Right renal cortex interstitium (tissue), 3 donors: ENCODE measurements around the gene TMEM8B. TPM values are rescaled to one million over a fixed set of nuclear protein-coding genes. Genes with fewer than 3 reads are reported as not detected.

Source experiments
- DNase-seq, 3 donors: peaks; one replicate each; pipeline ENCODE4 v3.0.0-alpha.2; 2013; ENCODE audit warnings: low read depth in 3 of 3, low spot score in 2 of 3
- polyA plus RNA-seq, 3 donors: library from polyadenylated mRNA; unstranded; fragments of 120-200 nt; gene quantifications; one replicate each; pipeline ENCODE4 v1.2.1, GENCODE V29; 2013; ENCODE audit not compliant: insufficient read length in 3 of 3

The TMEM8B gene
- polyA plus RNA-seq, 3 donors: 21.0 to 25.3 (median 21.5) TPM

DNA sequence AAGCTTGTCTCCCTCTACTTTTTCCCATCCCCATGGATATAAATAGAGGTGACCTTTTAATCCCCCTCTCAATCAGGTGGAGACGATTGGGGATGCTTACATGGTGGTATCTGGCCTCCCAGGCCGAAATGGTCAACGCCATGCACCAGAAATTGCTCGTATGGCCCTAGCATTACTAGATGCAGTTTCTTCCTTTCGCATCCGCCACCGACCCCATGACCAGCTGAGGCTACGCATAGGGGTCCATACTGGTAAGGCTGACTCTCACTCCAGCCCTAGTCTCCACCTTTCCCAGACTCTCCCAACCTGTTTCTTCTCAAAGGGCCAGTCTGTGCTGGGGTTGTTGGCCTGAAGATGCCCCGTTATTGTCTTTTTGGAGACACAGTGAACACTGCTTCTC is 20.6 kb upstream of the TMEM8B start:
- no peak for DNase-seq

DNA sequence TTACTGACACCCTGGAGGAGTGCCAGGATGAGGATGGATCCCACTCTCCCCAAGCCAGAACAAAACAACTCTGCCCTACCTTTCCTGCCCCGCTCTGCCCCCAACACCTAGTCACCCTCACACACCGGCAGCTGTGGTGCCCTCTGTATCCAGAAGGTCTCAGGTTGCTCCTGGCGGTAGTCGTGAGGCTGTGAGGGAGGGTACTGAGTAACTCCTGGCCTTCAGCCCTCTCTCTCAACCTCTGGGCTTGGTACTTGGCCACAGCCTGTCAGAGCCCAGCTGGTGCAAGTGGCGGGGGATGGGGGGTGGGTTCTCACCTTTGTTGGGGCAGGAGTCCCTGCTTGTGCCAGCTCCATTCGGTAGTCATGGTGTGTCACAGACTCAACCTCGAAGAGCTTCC is 18.9 kb upstream of the TMEM8B start:
- no peak for DNase-seq

DNA sequence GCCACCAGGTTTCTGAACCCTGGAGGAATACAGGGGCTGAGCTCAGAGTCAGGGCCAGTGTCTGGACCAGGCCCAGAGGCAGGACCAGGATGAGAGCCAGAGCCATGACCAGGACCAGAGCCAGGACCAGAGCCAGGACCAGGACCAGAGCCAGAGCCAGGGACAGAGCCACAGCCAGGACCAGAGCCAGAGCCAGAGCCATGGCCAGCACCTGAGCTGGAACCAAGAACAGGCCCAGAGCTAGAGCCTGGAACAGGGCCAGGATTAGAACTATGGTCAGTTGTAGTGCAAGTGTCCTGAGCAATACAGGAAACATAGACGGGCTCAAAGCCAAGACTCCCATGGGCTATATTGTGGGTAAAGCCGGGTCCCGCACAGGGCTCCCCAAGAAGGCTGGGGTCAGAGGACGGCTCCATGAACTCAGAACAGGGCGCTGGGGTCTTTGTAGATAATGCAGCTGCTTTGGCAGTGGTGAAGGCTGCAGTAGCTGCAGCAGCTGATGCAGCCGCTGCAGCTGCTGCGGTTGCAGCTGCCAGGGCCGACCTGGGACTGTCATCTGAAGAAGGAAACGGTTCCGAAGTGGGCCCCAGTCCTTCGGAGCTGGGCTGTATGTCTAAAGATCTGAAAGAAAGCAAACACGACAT is 17.5 kb upstream of the TMEM8B start:
- no peak for DNase-seq

- peak in 2 of 3 donors; percentile 85 to 91 for DNase-seq
Measured at GRCh38 chr9:35812025-35812602, 16.9 kb upstream of the TMEM8B start, which contains the start of gene SPAG8. Gene SPAG8, minus strand, starts transcription at chr9:35812262. Its CDS starts 115 bp downstream, at chr9:35812147.

- DNase-seq: no peak
Measured at GRCh38 chr9:35813434-35814105, 15.5 kb upstream of the TMEM8B start.

DNA sequence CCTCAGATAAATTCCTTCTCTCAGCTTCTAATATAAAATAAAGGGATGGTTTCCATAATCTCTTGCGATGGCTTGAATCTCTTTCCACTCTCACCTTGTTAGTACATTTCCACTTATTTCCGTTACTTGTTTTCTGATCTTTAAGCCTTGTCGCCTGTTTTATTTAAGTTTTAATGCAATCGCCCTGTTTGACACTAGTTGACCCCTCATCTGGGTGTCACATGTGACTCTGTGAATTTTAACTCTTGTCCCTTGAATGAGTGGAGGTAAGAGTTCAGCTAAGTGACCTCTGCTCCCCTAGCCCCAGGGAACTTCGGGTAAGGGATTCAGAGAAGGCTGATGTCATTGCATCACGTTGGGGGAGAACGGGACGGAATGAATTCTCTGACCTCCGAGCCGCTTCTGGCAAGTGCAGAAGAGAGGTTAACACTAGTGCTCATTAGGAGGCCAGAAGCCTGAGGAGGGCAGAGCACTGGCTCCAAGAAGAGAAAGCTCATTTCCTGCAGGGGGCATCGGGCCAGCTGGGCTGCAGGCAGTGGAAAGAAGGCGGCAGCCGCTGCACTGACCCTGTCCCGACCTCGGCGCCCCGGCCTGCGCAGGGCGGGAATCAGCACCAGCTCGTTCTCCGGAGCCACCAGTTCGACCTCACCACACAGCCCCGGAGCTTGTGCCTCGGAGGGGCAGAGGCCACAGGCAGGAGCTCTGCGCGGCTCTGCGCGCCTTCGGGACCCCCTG is 14.8 kb upstream of the TMEM8B start:
- no peak for DNase-seq

- peak; percentile 94 to 97 (median 95) for DNase-seq
Measured at GRCh38 chr9:35814841-35815543, 14.0 kb upstream of the TMEM8B start, which contains the start of gene HINT2. Gene HINT2, minus strand, starts transcription at chr9:35815042. Its CDS starts 63 bp downstream, at chr9:35814979.

DNA sequence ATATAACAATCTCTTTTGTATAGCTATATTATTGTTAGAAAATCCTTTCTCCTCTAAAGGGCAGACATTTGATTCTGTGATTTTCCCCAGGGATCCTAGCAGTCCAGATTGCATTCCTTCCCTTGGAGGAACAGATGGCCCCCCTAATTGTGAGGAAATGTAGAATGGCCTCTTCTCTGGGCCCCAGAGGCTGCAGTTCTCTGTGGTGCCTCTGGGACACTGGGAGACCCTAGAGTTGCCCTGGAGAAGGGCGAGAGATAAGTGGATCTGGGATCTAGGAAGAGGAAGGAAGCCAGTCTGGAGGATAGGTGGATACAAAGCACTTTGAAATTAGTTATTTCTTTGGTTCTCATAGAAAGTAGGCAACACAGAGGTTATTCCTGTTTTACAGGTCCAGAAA is 12.3 kb upstream of the TMEM8B start:
- DNase-seq: no peak

DNA sequence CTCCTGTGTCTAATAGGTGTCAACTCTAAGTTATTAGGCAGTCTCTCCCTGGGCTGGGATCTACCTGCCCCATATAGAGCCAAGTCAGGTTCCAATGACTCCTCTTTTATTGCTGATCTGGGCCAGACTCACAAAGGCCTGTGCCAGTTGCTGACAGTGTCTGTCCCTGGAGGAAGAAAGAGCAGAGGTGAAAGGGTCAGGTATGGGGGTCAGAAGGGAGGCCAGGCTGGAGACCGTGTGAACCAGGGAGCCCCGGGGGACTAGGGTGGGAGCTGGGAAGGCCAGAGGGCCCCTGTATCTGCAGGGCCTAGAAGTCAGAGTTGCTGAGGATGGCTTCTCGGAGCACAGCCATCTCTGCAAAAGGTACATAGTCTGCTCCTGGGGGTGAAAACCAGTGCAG is 10.7 kb upstream of the TMEM8B start:
- no peak for DNase-seq

DNA sequence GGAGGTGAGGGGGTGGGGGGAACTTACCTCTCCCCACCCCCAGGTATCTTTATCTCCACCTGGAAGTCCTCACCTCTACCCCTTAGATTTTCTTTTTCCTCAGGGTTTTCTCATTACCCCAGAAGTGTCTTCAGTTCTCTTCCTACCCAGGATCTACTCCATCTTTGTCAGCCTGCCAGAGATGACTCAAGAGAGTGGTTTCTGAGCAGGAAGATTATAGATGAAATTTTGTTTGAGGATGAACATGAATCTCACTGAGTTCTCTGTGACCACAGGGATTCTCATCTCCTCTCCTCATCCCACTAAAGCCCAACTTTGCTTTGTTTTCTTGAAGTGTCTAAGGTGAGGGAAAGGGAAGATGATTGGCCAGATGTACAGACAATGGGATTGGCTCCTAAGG is 9.0 kb upstream of the TMEM8B start:
- DNase-seq: no peak

GRCh38 chr9:35822926-35823325 is 6.1 kb upstream of the TMEM8B start:
- DNase-seq: no peak

DNA sequence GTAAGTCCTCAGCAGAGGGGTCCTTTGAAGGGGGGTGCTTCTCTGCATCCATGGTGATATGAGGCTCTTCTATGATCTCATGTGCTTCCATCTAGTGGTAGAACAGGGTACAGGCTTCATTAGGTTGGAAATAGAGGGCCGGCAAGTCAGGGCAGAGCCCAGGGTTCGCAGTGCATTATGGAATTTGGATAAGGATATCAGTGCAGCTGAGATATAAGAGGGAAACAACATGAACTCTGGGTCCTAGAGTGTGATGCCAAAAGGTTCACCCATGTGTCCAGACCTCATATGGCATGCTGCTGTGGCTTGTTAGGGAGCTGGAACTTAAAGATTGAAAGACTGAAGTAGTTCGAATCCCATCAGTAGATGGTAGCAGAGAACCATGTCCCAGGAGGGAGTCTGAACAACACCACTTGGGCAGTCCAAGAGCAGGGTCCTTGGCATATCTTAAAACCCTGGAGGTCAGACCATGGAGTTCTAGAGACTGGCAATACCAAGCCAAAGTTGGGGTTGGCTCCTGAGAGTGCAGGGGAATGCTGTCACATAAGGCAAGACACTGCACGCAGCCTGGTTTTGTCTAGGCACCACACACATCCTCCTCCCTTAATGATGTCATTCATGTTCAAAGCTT is 2.8 kb upstream of the TMEM8B start:
- DNase-seq: peak in 1 of 3 donors; percentile 51

DNA sequence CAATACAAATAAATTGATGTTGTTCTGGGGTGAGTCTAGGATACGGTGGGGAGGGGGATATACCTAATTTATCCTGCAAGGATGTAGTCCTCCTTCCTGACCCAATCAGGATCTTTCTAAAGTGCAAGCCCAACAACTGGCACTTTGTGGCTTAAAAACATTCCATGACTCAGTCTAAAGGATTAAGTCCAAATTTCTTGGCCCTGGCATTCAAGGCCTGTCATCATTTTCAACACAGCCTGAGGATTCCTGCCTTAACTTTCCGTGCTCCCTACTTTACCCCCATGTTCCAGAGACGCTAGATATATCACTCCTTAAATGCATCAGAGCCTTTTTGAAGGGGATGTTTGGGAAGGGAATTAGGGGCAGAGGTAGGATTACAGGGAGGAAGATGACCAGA is 1.5 kb upstream of the TMEM8B start:
- no peak for DNase-seq

DNA sequence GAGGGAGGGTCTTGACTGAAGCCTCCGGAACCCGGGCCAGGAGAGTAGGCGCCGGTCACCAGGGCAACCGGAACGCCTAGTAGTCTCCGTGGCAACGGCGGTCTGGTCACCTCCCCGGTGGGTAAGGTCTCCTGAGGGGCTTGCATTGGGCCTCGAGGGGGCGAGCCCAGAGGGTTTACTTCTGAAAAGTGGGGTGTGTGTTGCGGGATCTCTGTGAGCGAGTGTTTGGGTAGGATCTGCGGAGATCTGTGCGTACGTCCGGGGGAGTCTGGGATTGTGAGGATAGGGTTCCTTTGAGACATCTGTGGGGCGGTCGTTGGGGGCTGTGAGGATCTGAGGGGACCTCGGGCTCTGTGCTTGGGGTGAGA is 328 bp upstream of the TMEM8B start, which contains the start of gene FAM221B:
FAM221B (minus strand) TSS at position 17 of the 368 bp plus-strand sequence. CDS start 2,571 bp downstream, outside the sequence.
- DNase-seq: no peak

DNA sequence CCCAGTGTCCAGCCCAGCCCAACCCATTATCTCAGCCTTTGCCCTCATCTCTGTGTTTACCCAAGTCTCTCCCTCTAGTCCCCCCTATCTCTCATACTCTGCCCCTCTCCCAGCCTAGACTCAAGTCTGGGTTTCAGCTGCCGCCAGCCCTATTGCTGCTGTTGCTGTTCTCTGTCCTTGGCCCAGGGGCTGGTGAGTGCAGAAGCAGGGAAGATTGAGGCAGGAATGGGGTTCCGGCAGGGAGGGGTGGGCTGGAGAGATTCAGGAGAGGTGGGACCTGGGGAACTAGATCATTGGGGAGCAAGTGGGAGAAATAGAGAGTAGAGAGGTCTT is 702 bp downstream of the TMEM8B start:
- no peak for DNase-seq

- DNase-seq: no peak
Measured at GRCh38 chr9:35831040-35831439, 2.0 kb downstream of the TMEM8B start.

DNA sequence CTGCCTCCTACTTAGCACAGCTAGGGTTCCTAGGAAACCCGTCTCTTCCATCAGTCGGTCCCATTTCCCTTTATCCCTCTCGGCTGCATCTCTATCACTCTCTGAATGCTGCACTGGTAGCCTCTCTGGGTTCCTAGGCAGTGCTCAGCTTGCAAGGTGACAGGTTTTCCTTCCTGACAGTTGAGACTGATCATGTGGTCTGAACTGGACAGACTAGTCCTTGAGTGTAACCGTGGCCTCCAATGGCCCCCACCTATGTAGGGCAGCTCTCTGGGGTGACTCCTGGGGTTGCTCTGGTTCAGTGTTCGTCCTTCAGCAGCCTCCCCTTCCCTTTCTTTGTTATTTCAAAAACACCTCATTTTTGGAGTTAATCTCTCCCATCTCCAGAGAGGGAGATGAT is 3.8 kb downstream of the TMEM8B start:
- DNase-seq: no peak

- no peak for DNase-seq
Measured at GRCh38 chr9:35834260-35835215, 5.5 kb downstream of the TMEM8B start.

GRCh38 chr9:35835216-35835632 is 6.2 kb downstream of the TMEM8B start:
- no peak for DNase-seq
